ENCODE results near the gene TRIM59. TPM values are rescaled to one million over a fixed set of nuclear protein-coding genes. Genes with fewer than 3 reads are reported as not detected.

TRIM59 gene
- total RNA-seq, 4 donors from 2014 or later, result 3.3 to 5.6 (median 3.8) TPM

GRCh38 chr3:160435095-160435494 lies 14.5 kb downstream of the TRIM59 start:
- DNase-seq, result no peak
- peaks cover 15 to 35% of the 10 kb centered on the region in 2 donors for H3K36me3 ChIP-seq
- WGBS, 2 donors, result 82 to 88% methylated on average over 2 of the region's 2 CpGs
- H3K4me1 ChIP-seq, result no peaks in the 10 kb centered on the region
- H3K4me3 ChIP-seq (replicated peaks in 1 of 3), result no peak overlapping the region
- H3K9me3 ChIP-seq, result no peaks in the 10 kb centered on the region
- H3K27ac ChIP-seq, result no peak overlapping the region
- no peaks in the 10 kb centered on the region for H3K27me3 ChIP-seq
- intact Hi-C loops (cut with DNase I), result no loop called here
- TF ChIP-seq POLR2A (IDR thresholded peaks at IDR 0.05), result no peak
- no peak for TF ChIP-seq CTCF (IDR thresholded peaks at IDR 0.05)

GRCh38 chr3:160434071-160434470 lies 15.5 kb downstream of the TRIM59 start:
- DNase-seq, result no peak

GRCh38 chr3:160427832-160428424 lies 21.7 kb downstream of the TRIM59 start:
- TF ChIP-seq CTCF (IDR thresholded peaks at IDR 0.05) (no peak), POLR2A (IDR thresholded peaks at IDR 0.05) (no peak)
- intact Hi-C loops (cut with DNase I), result no loop called here
- H3K36me3 ChIP-seq, result peaks cover 24 to 53% of the 10 kb centered on the region in 2 donors
- DNase-seq, result no peak
- no peaks in the 10 kb centered on the region for H3K27me3 ChIP-seq
- WGBS, 2 donors, result 94 to 96% methylated on average over 11 of the region's 11 CpGs
- H3K27ac ChIP-seq, result no peak overlapping the region
- H3K9me3 ChIP-seq, result no peaks in the 10 kb centered on the region
- no peaks in the 10 kb centered on the region for H3K4me1 ChIP-seq
- no peak overlapping the region for H3K4me3 ChIP-seq (replicated peaks in 1 of 3)

More at GRCh38 chr3:160434071-160434470, 15.5 kb downstream of the TRIM59 start:
- TF ChIP-seq POLR2A (IDR thresholded peaks at IDR 0.05) (no peak), CTCF (IDR thresholded peaks at IDR 0.05) (no peak)
- Histone ChIP-seq H3K4me1 (no peaks in the 10 kb centered on the region), H3K27me3 (no peaks in the 10 kb centered on the region), H3K27ac (no peak overlapping the region), H3K4me3 (replicated peaks in 1 of 3) (no peak overlapping the region), H3K9me3 (no peaks in the 10 kb centered on the region), H3K36me3 (peaks cover 15 to 38% of the 10 kb centered on the region in 2 donors)
- WGBS, 2 donors, result 61 to 75% methylated on average over 2 of the region's 2 CpGs
- intact Hi-C loops (cut with DNase I), result no loop called here

GRCh38 chr3:160417311-160417710 lies 32.3 kb downstream of the TRIM59 start:
- 61 to 79% methylated on average over 3 of the region's 3 CpGs for WGBS, 2 donors
- Histone ChIP-seq H3K4me3 (replicated peaks in 1 of 3) (no peak overlapping the region), H3K9me3 (no peaks in the 10 kb centered on the region), H3K4me1 (no peaks in the 10 kb centered on the region), H3K27me3 (no peaks in the 10 kb centered on the region), H3K27ac (no peak overlapping the region), H3K36me3 (peaks cover 5 to 11% of the 10 kb centered on the region in 2 donors)
- TF ChIP-seq POLR2A (IDR thresholded peaks at IDR 0.05), result no peak
- TF ChIP-seq CTCF (IDR thresholded peaks at IDR 0.05), result no peak
- DNase-seq, result no peak
- intact Hi-C loops (cut with DNase I), result loop anchor here (10.0 kb wide), 1 partner anchor 383 kb away; no protein-coding TSS in a partner anchor

GRCh38 chr3:160413613-160414248 lies 35.9 kb downstream of the TRIM59 start:
- no peak for TF ChIP-seq POLR2A (IDR thresholded peaks at IDR 0.05)
- peak; percentile 72 to 90 (median 77) for TF ChIP-seq CTCF (IDR thresholded peaks at IDR 0.05)
- Histone ChIP-seq H3K36me3 (peaks cover 0 to 4% of the 10 kb centered on the region in 2 donors), H3K4me1 (no peaks in the 10 kb centered on the region), H3K27ac (no peak overlapping the region), H3K4me3 (replicated peaks in 1 of 3) (no peak overlapping the region), H3K9me3 (no peaks in the 10 kb centered on the region), H3K27me3 (no peaks in the 10 kb centered on the region)
- intact Hi-C loops (cut with DNase I), result loop anchor here (5.0 to 10.0 kb wide), 2 partner anchors 251 to 379 kb away; no protein-coding TSS in a partner anchor
- DNase-seq, result peak; percentile 47 to 65
- 45 to 48% methylated on average over 3 of the region's 3 CpGs for WGBS, 2 donors

Measured in thyroid gland (tissue), 4 donors.